HepG2 (cell line): ENCODE results near the gene FUCA2. TPM values are rescaled to one million over a fixed set of nuclear protein-coding genes. Genes with fewer than 3 reads are reported as not detected.

Experiments used
- DMTF1 ChIP-seq: sonication (generic); formaldehyde crosslinking; IDR thresholded peaks from 2 replicates; pipeline ENCODE4 v1.4.0; 2020; ENCODE audit warnings: mild to moderate bottlenecking, missing genetic modification reagents
- E2F1 ChIP-seq: sonication (generic); formaldehyde crosslinking; IDR thresholded peaks from 2 replicates; pipeline ENCODE4 v1.5.0; 2020; ENCODE audit warnings: missing genetic modification reagents
- FUBP1 ChIP-seq: sonication (generic); formaldehyde crosslinking; IDR thresholded peaks from 2 replicates; pipeline ENCODE4 v1.5.1; 2020; ENCODE audit warnings: missing genetic modification reagents, mild to moderate bottlenecking, borderline replicate concordance
- PRPF4 ChIP-seq: fragments of 200-400 bp; formaldehyde crosslinking; IDR thresholded peaks from 2 replicates; pipeline ENCODE4 v1.6.1; 2016; ENCODE audit warnings: low read length, low read depth; ENCODE audit not compliant: poor library complexity, severe bottlenecking
- RNF219 ChIP-seq: sonication (generic); formaldehyde crosslinking; IDR thresholded peaks from 2 replicates; pipeline ENCODE4 v1.5.0; 2020; ENCODE audit warnings: mild to moderate bottlenecking, missing genetic modification reagents
- ZNF138 ChIP-seq: sonication (generic); formaldehyde crosslinking; IDR thresholded peaks from 2 replicates; pipeline ENCODE4 v1.5.0; 2020; ENCODE audit warnings: mild to moderate bottlenecking, low read depth, missing genetic modification reagents
- ZNF142 ChIP-seq: sonication (generic); formaldehyde crosslinking; IDR thresholded peaks from 2 replicates; pipeline ENCODE4 v1.4.0; 2020; ENCODE audit warnings: missing genetic modification reagents
- ZNF276 ChIP-seq: sonication (generic); formaldehyde crosslinking; IDR thresholded peaks from 2 replicates; pipeline ENCODE4 v1.4.0; 2020; ENCODE audit warnings: mild to moderate bottlenecking, low read depth, missing genetic modification reagents
- ZNF333 ChIP-seq: sonication (generic); formaldehyde crosslinking; IDR thresholded peaks from 2 replicates; pipeline ENCODE4 v1.4.0; 2020; ENCODE audit warnings: mild to moderate bottlenecking, missing genetic modification reagents, borderline replicate concordance
- ZNF891 ChIP-seq: sonication (generic); formaldehyde crosslinking; IDR thresholded peaks from 2 replicates; pipeline ENCODE4 v1.5.0; 2020; ENCODE audit warnings: mild to moderate bottlenecking, missing genetic modification reagents
- polyA plus RNA-seq, 8 experiments: library from polyadenylated mRNA; depleted of rRNA in 3 of 8; stranded (reverse) in 7 of 8; unstranded in 1 of 8; fragments of >200 nt; fragmentation: Illumina TruSeq in 4 of 8; extraction: Trizol in 4 of 8; gene quantifications; 2 replicates each; pipeline versions ENCODE4 v1.2.1 to v1.2.3, GENCODE V29; 2011 to 2016; ENCODE audit warnings: low read depth in 4 of 8, missing spikeins in 1 of 8, mixed read lengths in 1 of 8; ENCODE audit not compliant: insufficient read depth in 1 of 8
- total RNA-seq, 5 experiments: library from RNA; depleted of rRNA; stranded (reverse); fragments of >200 nt; fragmentation: Illumina TruSeq; extraction: Trizol; gene quantifications; 2 replicates each; pipeline ENCODE4 v1.2.3, GENCODE V29; 2016; ENCODE audit warnings: low read depth in 1 of 5

The FUCA2 gene
- total and polyA plus RNA-seq, 2 of the 13 experiments (the other 11 are each of a cell fraction or from before 2014, with no cell fraction given) = 87.4 to 144 TPM

GRCh38 chr6:143450453-143451371, 60.8 kb downstream of the FUCA2 start, which contains the start of the genes ADAT2 and PEX3 (continued):
- TF ChIP-seq DMTF1 (CRISPR knock-in tag) (no peak), ZNF891 (CRISPR knock-in tag) (peak; percentile 99), ZNF333 (CRISPR knock-in tag) (peak; percentile 88), ZNF276 (CRISPR knock-in tag) (no peak; the same call in 1 of the 2 replicates), PRPF4 (peak; percentile 73), E2F1 (CRISPR knock-in tag) (peak; percentile 94), RNF219 (peak; percentile 98; the same call in 1 of the 2 replicates), FUBP1 (CRISPR knock-in tag) (0 out of 2 replicates have a peak, but pooled peaks have one; percentile 16), ZNF142 (CRISPR knock-in tag) (peak; percentile 85; the same call in 1 of the 2 replicates), ZNF138 (no peak; the same call in 1 of the 2 replicates)
